GM18858 (cell line): ENCODE data around the gene AGAP1.

Experiments
- ATAC-seq: cut with Tn5 transposase; IDR thresholded peaks from one replicate; pipeline ENCODE4 v1.9.1; 2021; ENCODE audit not compliant: unreplicated experiment

Gene AGAP1

DNA sequence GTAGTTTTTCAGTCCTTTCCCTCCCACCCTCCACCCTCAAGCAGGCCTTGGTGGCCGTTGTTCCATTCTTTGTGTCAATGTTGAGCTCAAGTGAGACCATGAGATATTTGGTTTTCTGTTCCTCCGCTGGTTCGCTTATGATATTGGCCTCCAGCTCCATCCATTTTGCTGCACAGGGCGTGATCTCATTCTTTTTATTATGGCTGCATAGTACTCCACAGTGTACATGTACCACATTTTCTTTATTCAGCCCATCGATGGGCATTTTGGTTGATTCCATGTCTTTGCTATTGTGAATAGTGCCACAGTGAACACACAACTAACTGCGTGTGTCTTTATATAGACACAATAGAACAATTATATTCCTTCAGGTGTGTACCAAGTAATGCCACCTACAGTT, 14.1 kb downstream of the AGAP1 start:
- ATAC-seq, result no peak

DNA sequence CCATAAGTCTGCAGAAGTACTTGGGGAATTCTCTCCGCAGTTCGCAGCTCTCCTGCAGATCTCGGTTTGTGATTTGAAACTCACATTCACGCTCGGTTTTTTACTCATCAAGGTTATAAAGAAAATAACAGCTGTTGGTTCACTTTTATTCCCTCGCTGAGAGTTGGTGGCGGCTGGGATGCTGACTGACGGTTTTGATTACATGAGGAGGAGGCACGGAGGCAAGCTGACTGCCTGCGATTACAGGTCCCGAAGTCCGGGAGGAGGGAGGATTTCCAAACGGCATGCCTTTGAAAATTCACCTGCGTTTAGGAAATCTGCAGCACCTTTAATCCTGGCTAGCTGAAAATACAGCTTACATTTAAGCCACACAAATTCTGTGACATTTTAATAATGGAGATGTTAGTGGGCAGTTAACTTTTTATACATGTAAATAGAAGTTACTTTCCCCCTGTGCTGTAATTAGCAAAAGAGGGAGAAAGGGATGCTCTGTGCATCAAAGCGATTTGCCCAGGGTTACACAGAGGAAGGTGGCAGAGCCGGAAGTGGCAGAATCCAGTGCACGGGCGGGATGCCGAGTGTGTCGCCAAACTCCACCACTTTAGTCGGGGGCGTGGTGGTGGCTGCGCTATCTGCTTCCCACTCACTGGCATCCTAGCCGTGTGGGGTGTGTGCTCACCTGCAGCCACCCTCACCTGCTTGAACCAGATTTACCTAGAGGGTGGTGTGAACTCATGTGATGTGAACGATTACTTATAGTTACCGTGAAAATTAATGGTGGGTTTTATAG, 14.7 kb downstream of the AGAP1 start:
- ATAC-seq, result no peak

DNA sequence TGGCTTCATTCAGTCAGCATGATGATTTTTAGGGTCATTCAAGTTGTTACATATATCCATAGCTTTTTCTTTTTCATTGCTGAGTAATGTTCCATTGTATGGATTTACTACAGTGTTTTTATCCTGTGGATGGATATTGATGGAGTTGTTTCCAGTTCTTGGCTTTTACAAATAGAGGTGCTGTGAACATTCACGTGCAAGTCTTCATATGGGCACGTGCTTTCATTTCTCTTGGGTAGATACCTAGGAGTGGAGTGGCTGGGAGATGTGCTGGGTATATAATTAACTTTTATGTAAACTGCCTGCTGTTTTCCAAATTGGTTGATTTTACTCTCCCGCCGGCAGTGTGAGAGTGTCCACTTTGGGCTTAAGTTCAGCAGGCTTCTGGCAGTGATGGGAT, 16.5 kb downstream of the AGAP1 start:
- ATAC-seq, result no peak

DNA sequence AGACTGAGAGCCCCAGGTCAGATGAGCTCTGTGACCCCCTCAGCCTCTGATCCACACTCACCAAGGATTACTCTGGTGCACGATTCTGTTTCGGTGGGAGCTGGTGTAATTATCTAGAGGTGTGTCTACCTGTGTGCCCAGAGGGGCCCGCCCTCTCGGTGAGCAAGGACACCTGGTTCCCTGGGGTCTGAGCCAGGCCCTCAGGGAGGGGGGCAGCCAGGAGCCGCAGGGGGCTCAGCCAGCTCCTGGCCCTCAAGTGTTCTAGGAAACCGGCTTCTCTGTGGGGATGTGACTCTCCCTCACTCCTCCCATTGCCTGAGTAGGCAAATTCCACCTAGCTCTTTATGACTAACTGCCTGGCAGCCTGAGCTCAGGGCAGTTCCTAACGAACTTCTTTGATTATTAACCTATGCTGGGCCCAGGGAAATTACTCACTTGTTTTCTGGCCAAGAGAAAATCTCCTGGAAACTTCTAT, 17.4 kb downstream of the AGAP1 start:
- ATAC-seq, result no peak

DNA sequence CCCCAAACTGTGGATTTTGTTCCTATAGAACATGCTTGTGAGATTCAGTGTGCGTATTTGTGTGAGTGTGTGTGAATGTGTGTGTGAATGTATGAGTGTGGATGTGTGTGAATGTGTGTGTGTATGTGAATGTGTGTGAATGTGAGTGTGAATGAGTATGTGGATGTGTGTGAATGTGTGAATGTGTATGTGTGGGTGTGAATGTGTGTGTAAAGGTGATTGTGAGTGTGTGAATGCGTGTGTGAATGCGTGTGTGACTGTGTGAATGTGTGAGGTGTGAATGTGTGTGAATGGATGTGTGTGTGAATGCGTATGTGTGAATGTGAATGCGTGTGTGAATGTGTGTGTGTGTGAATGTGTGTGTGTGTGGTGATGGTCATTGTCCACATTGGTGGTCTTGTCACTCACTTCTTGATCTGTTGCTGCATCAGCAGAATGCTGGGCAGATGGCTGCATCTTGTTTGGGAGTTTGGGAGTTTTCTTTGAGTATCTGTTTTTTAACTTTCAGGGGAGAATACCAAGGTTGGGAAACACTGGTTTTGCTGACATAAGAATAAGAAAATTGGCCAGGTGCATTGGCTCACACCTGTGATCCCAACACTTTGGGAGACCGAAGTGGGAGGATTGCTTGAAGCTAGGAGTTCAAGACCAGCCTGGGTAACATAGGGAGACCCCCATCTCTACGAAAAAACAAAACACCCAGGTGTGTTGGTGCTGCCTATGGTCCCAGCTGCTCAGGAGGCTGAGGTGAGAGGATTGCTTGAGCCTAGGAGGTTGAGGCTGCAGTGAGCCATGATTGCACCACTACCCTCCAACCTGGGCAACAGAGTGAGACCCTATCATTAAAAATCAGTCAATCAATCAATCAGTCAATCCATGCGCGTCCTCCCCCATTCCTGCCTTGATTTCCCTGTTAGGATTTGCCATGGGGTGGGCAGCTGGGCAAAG, 18.2 kb downstream of the AGAP1 start:
- ATAC-seq, result no peak

DNA sequence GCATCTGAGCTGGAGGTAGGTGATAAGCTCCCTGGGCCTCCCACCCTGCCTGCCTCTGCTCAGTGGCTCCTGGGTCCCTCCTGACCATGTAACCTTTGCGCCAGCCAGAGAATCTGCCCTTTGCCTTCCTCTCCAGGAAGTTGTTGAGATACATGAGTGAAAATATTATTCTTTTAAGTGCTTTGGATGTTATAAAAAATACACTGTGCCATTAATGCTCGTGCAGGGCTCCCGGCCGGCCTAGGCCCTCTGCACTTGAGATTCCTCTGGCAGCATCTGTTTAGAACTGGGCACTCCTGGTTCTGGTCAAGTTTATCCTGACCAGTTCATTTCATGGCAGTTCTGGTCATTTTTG, 18.8 kb downstream of the AGAP1 start:
- no peak for ATAC-seq

DNA sequence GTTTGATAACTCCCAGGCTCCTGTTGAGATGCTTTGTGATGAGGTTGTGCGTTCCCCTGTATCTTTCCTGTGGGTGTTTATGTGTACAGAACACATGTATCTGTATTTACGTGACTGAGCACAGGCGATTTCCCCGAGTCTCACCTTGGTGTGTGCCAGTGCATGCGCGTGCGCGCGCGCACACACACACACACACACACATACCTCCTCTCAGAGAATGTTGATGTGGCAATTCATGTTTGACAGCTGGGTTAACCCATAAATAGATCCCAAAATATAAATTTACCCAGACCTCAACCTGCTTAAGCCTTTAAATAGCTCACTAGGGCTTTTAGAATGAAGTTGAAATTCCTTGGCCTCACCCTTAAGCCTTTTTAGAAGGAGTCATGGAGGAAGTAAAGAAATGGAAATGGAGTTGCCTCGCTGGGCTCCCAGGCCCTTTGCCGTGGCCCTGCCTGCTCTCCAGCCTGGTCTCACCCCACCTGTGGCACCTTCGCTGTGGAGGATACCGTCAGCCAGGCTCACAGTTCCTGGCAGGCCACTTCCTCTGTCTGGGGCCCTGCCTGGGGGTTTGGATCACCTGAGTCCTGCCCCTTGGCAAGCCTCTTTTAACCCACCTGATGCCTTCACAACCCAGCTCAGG, 20.3 kb downstream of the AGAP1 start:
- ATAC-seq, result no peak

DNA sequence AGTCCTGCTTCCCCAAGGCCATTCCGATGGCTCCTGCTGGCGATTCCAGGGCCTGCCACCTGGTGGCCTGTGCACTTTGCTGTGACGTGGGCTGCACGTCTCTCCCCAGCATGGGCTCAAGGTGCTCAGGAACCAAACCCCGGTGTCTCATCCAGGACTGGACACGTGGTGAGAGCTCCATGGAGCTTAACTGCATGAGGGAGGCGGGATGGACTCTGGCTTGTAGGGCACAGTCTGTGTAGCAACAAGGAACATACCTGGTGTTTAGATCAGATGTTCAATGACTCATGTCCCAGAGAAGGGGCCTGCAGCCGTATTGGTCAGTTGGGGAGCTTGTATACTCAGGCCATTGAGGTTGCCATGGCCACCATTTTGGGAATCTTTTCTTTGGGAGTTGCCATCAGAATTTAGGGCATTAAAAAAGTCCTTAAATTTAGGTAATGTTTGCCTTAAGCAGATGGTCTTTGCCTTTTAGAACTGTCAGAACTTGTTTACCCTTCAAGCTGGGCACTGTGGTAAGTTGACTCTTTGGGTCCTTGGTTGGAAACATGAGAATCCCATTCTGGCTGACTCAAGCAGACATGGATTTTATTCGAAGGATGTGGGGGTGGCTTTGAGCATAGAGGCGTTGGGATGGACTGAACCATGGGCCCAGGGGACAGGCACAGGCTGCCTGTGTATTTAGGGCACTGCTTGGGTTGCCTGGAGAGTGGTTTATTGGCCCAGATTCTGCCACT, 21.0 kb downstream of the AGAP1 start:
- ATAC-seq, result no peak

DNA sequence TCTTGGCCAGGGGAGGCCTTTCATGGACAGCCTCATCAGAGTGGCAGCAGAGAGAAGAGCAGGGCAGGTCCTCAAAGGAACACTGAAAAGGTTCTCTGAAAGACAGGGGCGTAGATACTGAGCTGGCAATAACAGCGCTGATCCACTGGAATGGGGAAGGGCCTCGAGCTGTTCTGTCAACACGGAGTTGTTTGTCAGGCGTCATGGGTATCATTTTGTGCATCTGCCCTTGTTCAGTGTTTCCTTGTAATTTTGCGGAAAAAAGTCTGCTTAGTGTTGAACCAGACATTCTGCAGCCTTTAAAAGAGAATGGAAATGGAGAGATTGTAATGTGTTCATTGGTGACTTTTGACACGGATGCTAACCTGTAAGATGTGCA, 21.5 kb downstream of the AGAP1 start:
- ATAC-seq, result no peak

DNA sequence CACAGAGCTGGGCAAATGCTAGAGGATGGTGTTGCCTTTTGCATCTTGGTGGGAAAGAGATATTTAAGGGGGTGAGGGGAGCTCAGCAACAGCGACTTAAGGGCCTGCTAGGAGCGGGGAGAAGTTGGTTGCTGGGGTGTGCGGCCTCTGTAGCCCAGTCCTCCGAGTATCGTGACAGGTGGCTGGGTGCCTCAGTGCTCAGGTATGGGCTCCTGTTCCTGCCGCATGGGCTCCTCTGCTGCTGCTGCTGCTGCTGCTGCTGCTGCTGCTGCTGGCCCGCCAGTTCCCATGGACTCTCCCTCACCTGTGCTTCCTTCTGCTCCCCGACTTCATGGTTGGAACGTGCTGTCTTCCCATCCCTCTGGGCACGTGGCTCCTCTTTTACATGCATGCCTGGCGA, 22.0 kb downstream of the AGAP1 start:
- ATAC-seq, result no peak

DNA sequence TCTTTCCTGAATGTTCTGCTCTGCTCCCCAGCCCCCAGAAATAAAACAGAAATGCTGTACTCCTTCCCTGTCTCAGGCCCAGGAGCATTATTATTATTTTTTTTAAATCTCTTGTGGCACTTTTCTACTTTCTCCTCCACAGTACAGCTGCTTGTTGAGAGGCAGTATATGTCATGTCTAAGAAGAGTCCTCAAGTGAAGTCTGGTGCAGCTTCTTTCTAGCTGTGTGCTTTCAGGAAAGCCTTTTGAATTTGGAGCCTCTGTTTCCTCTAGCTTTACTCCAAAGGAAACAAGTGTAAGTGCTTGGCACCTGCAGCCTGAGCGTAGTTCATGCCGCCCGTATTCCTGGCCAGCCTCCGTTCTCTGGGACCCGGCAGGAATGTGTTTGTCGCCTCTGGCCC, 22.4 kb downstream of the AGAP1 start:
- no peak for ATAC-seq

DNA sequence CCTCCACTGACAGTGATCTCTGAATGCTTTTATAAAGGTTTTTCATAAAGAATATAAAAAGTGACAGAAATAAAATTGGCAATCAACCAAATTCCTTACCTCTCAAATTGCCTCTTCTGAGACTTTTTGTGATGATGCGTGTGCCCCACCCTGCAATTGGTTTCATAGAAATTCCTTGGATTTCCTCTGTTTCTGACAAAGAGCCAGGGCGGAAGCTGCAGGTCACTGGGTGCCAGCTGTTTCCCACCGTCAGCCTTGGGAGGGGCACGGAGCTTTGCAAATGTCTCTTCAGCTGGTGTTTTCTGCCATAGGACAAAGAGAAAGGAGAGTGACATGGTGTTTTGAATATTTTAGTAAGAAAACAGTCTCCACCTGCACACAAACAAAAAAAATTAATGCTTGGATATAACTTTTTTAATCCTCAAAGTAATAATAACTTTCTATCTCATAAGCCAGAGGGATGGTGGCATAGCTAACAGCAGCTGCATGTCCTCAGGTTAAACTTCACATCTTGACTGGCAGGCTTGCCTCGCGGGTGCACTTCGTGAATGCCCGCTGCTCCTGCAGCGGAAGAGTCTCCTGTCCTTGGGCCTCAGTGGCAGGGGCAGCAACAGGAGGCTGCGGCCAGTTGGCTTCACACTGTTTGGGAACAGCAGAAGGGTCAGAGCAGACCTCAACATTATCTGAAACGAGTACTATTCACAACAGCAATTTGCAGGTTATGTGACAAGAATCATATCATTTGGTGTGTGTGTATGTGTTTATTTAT, 24.7 kb downstream of the AGAP1 start:
- no peak for ATAC-seq

DNA sequence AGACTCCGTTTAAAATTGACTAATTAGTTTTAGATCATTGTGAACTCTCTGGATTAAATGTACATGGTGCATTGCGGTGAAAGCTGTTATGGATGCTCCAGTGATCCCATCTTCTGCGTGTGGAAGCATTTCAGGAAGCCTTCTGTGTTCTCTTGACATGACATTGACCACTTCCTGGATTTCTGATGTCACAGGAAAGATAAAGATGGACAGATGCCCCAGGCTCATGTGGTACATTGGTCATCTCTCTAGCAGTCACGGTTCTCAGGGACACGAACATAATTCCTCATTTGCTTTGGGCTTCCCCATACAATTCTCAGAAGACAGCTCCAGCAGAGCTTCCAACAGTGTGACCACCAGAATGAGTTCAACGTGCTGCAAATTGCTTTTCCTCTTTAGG, 26.9 kb downstream of the AGAP1 start:
- no peak for ATAC-seq

DNA sequence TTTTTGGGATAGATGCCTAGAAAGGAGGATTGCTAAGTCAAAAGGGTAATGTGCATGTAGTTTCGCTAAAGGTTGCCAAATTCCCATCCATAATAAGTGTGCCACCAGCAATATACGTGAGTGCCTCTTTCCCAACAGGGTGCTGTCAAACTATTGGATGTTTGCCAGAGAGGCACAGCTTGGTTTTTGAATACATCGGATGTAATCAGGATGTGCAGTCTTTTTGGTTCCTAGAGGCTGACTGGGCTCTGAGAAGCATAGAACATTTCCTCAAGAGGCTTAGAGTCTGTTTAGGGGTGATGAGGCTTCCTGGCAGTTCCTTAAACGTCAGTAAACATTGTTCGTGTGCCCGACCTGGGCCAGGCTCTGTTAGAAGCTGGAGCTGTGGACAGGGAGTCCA, 28.0 kb downstream of the AGAP1 start:
- ATAC-seq, result no peak

DNA sequence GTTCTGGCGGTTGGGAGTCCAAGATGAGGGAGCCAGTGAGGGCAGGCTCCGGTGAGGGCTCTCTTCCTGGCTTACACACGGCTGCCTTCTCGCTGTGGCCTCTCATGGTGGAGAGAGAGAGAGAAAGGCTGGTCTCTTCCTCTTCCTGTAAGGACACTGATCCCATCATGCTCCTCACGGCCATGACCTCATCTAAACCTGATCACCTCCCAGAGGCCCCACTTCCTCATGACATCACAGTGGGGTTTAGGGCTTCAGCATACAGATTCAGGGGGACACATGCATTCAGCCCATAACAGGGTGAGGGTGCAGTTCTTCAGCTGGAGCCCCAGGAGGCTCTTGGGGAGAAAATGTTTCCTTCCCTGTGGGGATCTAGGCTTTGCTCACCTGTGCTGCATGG, 29.2 kb downstream of the AGAP1 start:
- ATAC-seq, result no peak

DNA sequence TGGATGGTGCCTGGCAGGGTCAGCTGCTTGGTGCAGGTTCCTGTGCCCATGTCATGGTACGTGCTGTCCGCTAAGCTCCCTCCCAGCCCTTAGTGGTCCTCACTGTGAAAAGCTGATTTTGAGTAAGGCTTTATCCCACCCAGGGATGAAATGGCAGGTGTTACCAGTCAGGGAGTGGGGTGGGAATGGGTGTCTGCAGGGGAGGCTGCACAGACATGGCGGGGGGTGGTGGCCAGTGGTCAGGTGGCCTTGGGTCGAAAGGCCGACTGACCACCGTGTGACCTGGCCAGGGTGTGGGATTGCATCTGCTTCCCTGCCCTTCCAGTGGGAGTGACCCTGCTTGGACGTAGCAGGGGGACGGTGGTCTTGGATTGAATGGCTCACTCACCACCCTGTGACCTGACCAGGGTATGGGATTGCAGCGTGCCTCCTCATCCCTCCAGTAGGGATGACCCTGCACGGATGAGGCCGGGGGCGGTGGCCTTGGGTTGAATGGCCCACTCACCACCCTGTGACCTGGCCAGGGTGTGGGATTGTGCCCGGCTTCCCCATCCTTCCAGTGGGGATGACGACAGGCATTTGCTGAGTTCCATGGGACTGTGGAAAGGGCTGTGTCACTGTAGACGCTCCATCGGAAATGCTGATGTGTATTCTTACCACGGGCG, 29.8 kb downstream of the AGAP1 start:
- no peak for ATAC-seq

DNA sequence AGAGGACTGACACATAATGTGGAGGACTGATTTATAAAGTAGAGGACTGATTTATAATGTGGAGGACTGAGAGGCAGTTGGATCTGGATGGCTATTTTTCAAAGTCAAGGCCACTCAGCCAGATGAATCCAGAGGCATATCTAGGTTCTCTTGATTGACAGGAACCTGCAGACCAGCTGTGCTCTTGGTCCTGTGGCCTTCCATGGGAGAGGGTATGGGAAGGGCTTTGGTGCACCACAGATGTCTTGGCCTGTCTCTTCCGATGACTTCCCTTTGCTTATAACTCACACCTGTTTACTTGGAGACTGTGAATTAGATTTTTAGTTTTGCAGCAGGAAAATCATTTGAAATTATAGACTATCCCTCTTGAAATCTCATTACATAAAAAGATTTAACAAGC, 32.3 kb downstream of the AGAP1 start:
- ATAC-seq, result no peak

DNA sequence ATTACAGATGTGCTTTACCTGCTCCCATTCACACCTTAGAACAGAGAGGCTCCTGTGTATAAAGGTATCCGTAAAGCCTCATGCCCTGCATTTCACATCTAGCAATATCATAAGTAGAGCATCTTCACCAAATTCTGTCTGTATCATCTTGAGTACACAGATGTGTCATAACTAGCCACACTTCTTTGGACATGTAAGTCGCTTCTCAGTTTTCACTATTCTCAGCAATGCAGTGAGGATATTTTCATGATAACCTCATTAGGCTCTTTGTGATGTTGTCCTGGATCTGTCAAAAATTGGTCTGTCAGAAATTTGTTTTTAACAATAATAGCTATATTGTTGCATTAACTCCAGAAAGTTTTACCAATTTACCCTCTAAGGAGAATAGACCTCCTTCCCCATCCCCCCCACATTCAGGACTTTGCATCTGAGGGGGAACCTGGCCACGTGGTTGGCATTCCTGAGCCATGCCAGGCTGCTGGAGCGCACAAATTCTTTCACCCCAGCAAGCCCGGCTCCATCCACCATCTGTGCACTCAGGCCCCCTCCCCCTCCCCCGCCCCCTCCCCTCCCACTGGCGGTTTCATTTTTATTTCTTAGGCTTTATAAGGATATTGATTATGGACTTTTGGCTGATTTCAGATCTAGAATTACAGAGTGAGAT, 34.1 kb downstream of the AGAP1 start:
- ATAC-seq, result no peak

DNA sequence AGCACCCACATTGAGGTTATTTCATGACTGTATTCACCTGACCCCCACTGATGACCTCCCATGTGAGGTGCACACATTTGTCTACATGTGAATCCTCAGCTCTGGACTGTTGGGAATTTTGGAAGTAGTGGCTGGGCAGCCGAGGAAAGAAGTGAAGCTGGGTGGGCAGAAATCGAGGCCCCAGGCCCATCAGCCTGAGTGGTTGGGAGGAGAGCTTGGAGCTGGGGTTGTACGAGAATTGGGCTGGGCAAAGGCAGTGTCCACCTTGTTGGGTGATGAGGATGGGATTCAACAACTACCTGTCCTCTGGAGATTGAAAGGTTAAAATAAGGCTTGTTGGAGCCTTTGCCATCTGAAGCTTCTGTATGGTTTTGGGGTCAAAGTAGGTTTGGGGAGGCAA, 35.8 kb downstream of the AGAP1 start:
- no peak for ATAC-seq
